NT2/D1 (cell line): ENCODE data around the gene HS6ST2.

ENCODE experiments used
- YY1 ChIP-seq: IDR thresholded peaks from 2 replicates; pipeline ENCODE4 v1.6.1; 2011; ENCODE audit not compliant: insufficient read length, insufficient read depth
- ZNF274 ChIP-seq: IDR thresholded peaks from 2 replicates; pipeline ENCODE4 v1.6.1; 2011; ENCODE audit warnings: mild to moderate bottlenecking, low read depth, low read length

DNA sequence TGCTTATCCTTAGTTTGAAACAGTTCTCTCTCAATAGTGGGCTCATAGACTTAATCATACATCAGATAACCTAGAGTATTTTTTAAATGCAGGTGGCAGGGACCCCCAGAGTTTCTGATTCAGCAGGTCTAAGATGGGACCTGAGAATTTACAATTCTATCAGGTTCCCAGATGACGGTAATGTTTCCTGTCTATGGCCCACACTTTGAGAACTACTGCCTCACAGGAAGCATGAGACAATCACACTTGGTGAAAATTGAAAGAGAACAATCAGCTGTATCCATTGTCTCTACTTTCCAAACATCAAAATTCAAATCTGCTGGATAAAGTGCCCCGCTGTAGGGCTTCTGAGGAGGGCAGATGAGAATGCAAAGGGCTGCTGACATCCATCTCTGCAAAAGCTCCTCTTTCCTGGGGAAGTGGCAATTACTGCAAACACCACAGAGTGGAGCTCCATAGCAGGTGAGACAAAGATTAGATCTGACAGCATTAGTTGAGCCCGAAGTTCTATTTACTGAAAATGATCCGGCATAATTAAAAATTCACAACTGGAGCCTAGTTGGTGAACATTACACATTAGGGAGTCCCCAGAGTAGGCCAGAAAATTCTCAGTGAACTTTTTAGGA, 281.8 kb downstream of the HS6ST2 start:
- no peak for TF ChIP-seq ZNF274
- TF ChIP-seq YY1: no peak
